ENCODE data around the gene GNAS. TPM values are rescaled to one million over a fixed set of nuclear protein-coding genes. Genes with fewer than 3 reads are reported as not detected.

Gene GNAS
- total RNA-seq, 3 donors from 2014 or later, result 448 to 714 (median 570) TPM

DNA sequence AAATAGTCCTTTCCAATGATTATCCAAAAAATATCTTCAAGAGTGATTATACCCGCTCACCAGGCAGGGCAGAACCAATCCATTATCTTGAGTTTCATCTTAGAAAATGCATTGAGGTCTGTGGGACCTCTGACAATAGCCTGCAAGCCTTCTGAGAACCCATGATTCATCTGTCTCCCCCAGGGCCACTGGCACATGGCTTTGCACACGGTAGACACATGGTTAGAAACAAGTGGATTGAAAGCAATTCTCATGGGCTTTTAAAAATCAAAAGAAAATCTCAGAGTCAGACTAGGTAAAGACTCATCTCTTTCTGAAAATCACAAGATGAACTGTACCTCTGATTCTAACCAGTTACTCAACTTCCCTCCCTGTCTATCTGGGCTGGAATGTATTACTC is 17.3 kb upstream of the GNAS start:
- H3K4me3 ChIP-seq, result no peak overlapping the region
- H3K36me3 ChIP-seq, result no peaks in the 10 kb centered on the region
- H3K27me3 ChIP-seq, result peaks cover 0 to 16% of the 10 kb centered on the region in 2 donors
- DNase-seq (ENCODE audit: low spot score in 2 of 2), result no peak
- H3K27ac ChIP-seq, result no peak overlapping the region
- H3K9me3 ChIP-seq, result no peaks in the 10 kb centered on the region
- intact Hi-C loops (cut with DNase I; ENCODE audit: low total_unique reads), result no loop called here
- TF ChIP-seq POLR2AphosphoS5 (IDR thresholded peaks at IDR 0.05) (no peak), POLR2A (IDR thresholded peaks at IDR 0.05) (no peak)
- TF ChIP-seq, protein P1, sequence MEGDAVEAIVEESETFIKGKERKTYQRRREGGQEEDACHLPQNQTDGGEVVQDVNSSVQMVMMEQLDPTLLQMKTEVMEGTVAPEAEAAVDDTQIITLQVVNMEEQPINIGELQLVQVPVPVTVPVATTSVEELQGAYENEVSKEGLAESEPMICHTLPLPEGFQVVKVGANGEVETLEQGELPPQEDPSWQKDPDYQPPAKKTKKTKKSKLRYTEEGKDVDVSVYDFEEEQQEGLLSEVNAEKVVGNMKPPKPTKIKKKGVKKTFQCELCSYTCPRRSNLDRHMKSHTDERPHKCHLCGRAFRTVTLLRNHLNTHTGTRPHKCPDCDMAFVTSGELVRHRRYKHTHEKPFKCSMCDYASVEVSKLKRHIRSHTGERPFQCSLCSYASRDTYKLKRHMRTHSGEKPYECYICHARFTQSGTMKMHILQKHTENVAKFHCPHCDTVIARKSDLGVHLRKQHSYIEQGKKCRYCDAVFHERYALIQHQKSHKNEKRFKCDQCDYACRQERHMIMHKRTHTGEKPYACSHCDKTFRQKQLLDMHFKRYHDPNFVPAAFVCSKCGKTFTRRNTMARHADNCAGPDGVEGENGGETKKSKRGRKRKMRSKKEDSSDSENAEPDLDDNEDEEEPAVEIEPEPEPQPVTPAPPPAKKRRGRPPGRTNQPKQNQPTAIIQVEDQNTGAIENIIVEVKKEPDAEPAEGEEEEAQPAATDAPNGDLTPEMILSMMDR (IDR thresholded peaks at IDR 0.05), result no peak
- no peaks in the 10 kb centered on the region for H3K4me1 ChIP-seq

DNA sequence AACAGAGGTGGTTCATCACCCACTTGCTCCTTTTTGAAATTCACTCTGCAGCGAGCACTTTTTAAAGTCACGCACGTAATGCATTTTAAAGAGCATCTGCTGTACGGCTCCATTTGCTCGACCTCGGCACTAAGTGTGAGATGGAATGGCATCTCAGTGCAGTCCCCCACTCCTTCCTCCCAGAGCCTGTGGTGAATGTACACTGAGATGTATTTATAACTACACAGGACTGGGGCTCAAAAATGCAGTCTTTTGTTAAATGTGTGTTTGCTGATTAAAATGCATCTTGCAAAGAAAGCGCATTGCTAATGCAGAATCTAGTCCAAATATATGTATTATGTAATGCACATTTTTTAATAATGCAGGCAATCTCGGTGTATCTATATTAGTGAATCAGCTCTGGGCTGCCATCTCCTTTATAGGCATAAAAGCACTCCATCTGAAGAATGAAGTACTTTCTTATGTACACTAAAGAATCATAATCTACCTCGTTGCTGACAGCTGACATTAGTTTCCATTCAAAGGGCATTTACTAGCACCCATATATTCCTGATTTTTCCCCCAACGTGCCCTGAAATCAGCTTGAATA is 15.8 kb upstream of the GNAS start:
- Histone ChIP-seq H3K36me3 (no peaks in the 10 kb centered on the region), H3K9me3 (no peaks in the 10 kb centered on the region), H3K27me3 (peaks cover 0 to 30% of the 10 kb centered on the region in 2 donors), H3K4me3 (no peak overlapping the region), H3K4me1 (no peaks in the 10 kb centered on the region), H3K27ac (no peak overlapping the region)
- no peak for TF ChIP-seq POLR2AphosphoS5 (IDR thresholded peaks at IDR 0.05)
- TF ChIP-seq, protein P1 (IDR thresholded peaks at IDR 0.05), result no peak
- TF ChIP-seq POLR2A (IDR thresholded peaks at IDR 0.05), result no peak
- no peak for DNase-seq (ENCODE audit: low spot score in 2 of 2)
- intact Hi-C loops (cut with DNase I; ENCODE audit: low total_unique reads), result no loop called here

DNA sequence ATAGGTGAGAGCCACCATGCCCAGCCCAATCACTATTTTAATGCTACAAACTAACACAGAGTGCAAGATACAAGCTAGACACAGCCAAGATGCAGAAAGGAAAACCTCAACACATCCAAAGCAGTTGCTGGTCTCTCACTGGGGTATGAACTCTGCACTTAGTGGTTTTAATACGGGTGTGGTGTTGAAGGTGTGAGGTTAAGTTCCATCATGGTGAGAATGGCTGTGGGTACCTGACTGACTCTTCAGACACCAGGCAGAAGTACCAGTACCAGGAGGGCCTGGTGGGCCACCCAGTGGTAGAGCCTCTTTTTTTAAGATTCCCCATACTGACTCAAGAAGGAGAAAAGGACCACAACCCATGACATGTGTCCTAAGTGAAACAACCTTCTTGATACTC is 14.8 kb upstream of the GNAS start:
- DNase-seq (ENCODE audit: low spot score in 2 of 2), result no peak
- no peak overlapping the region for H3K4me3 ChIP-seq
- TF ChIP-seq, protein P1 (IDR thresholded peaks at IDR 0.05), result no peak
- TF ChIP-seq POLR2AphosphoS5 (IDR thresholded peaks at IDR 0.05) (no peak), POLR2A (IDR thresholded peaks at IDR 0.05) (no peak)
- no peak overlapping the region for H3K27ac ChIP-seq
- no peaks in the 10 kb centered on the region for H3K36me3 ChIP-seq
- H3K9me3 ChIP-seq, result no peaks in the 10 kb centered on the region
- intact Hi-C loops (cut with DNase I; ENCODE audit: low total_unique reads), result no loop called here
- H3K4me1 ChIP-seq, result no peaks in the 10 kb centered on the region
- peaks cover 0 to 32% of the 10 kb centered on the region in 2 donors for H3K27me3 ChIP-seq

DNA sequence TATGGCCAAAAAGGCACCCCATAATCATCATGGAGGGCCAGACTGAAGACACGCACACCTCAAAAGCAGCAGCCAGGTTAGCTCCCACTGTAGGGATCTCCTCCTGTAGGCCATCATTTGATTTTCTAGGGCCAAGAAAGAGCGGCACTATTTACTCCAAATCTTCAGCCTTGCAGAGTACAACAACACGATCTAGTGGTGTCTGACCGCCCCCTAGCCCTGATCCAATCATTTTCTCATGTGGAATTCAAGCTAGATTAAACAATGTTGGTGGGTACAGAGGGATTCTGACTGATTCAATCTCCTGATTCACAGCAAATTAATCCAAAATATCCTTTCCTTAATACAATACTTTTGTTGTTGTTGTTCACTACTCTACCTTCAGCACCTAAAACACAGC is 14.3 kb upstream of the GNAS start:
- Histone ChIP-seq H3K36me3 (no peaks in the 10 kb centered on the region), H3K4me1 (no peaks in the 10 kb centered on the region), H3K27ac (no peak overlapping the region), H3K9me3 (no peaks in the 10 kb centered on the region), H3K27me3 (peaks cover 0 to 32% of the 10 kb centered on the region in 2 donors), H3K4me3 (no peak overlapping the region)
- DNase-seq (ENCODE audit: low spot score in 2 of 2), result no peak
- TF ChIP-seq POLR2AphosphoS5 (IDR thresholded peaks at IDR 0.05), result no peak
- TF ChIP-seq, protein P1 (IDR thresholded peaks at IDR 0.05), result no peak
- no peak for TF ChIP-seq POLR2A (IDR thresholded peaks at IDR 0.05)
- intact Hi-C loops (cut with DNase I; ENCODE audit: low total_unique reads), result no loop called here

DNA sequence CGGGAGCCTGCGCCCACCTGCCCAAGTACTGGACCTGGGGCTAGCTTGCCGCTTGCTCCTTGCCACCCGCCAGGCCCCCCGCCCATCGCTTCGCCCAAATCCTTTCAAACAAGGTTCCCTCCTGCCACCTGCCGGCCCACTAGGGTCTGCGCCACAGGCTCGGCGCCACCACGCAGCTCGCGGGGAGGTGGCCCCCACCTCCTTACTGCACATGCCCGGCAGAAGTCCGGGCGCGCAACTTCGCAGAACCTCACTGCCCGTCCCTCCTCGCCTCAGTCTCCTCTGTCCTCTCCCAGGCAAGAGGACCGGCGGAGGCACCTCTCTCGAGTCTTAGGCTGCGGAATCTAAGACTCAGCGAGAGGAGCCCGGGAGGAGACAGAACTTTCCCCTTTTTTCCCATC is 13.0 kb upstream of the GNAS start:
- Histone ChIP-seq H3K27ac (no peak overlapping the region), H3K27me3 (peaks cover 0 to 26% of the 10 kb centered on the region in 2 donors), H3K4me3 (peak overlapping the region in 2 of 3 donors; percentile 24 to 47), H3K9me3 (no peaks in the 10 kb centered on the region), H3K4me1 (no peaks in the 10 kb centered on the region), H3K36me3 (no peaks in the 10 kb centered on the region)
- DNase-seq (ENCODE audit: low spot score in 2 of 2), result no peak
- intact Hi-C loops (cut with DNase I; ENCODE audit: low total_unique reads), result no loop called here
- TF ChIP-seq, protein P1 (IDR thresholded peaks at IDR 0.05), result peak in 2 of 3 donors; percentile 32 to 37
- no peak for TF ChIP-seq POLR2AphosphoS5 (IDR thresholded peaks at IDR 0.05)
